ENCODE data around the gene SLC25A12.

Gene SLC25A12

GRCh38 chr2:171893824-171894611 is at the start of gene SLC25A12:
Gene SLC25A12, minus strand, starts transcription at chr2:171894244. Its CDS starts 30 bp downstream, at chr2:171894214.
- H3K4me1 ChIP-seq, result peaks cover 0 to 43% (median 14%) of the 10 kb centered on the region in 4 donors
- no peaks in the 10 kb centered on the region for H3K27me3 ChIP-seq
- H3K27ac ChIP-seq, result peak within 1 kb of the TSS; percentile 72 to 87
- H3K4me3 ChIP-seq, result peak within 1 kb of the TSS; percentile 77 to 86
- intact Hi-C loops (cut with DNase I; ENCODE audit: low total_unique reads), result no loop called here
- peak; percentile 78 to 88 for DNase-seq
- no peaks in the 10 kb centered on the region for H3K9me3 ChIP-seq
- TF ChIP-seq CTCF (IDR thresholded peaks at IDR 0.05), result no peak
- H3K36me3 ChIP-seq, result peaks cover 0 to 11% (median 0%) of the 10 kb centered on the region in 3 donors

- intact Hi-C loops (cut with DNase I; ENCODE audit: low total_unique reads), result no loop called here
These were observed 47.3 kb upstream of the SLC25A12 start for GRCh38 chr2:171941316-171941699.

GRCh38 chr2:171939743-171940071 is 45.7 kb upstream of the SLC25A12 start:
- no peaks in the 10 kb centered on the region for H3K27me3 ChIP-seq
- DNase-seq, result no peak
- intact Hi-C loops (cut with DNase I; ENCODE audit: low total_unique reads), result no loop called here
- no peak overlapping the region for H3K27ac ChIP-seq
- H3K9me3 ChIP-seq, result no peaks in the 10 kb centered on the region
- H3K4me3 ChIP-seq, result no peak overlapping the region
- H3K36me3 ChIP-seq, result peaks cover 0 to 4% (median 0%) of the 10 kb centered on the region in 3 donors
- H3K4me1 ChIP-seq, result no peaks in the 10 kb centered on the region
- no peak for TF ChIP-seq CTCF (IDR thresholded peaks at IDR 0.05)

More at GRCh38 chr2:171941316-171941699, 47.3 kb upstream of the SLC25A12 start:
- DNase-seq, result no peak
- Histone ChIP-seq H3K4me1 (no peaks in the 10 kb centered on the region), H3K36me3 (peaks cover 0 to 4% (median 0%) of the 10 kb centered on the region in 3 donors), H3K9me3 (no peaks in the 10 kb centered on the region), H3K4me3 (no peak overlapping the region), H3K27me3 (no peaks in the 10 kb centered on the region), H3K27ac (no peak overlapping the region)
- no peak for TF ChIP-seq CTCF (IDR thresholded peaks at IDR 0.05)

- Histone ChIP-seq H3K36me3 (peaks cover 0 to 4% (median 0%) of the 10 kb centered on the region in 3 donors), H3K4me1 (no peaks in the 10 kb centered on the region), H3K27ac (no peak overlapping the region), H3K4me3 (no peak overlapping the region), H3K27me3 (no peaks in the 10 kb centered on the region), H3K9me3 (no peaks in the 10 kb centered on the region)
- TF ChIP-seq CTCF (IDR thresholded peaks at IDR 0.05), result no peak
- intact Hi-C loops (cut with DNase I; ENCODE audit: low total_unique reads), result no loop called here
- no peak for DNase-seq
These were observed 45.2 kb upstream of the SLC25A12 start for GRCh38 chr2:171939058-171939742.

- Histone ChIP-seq H3K36me3 (peaks cover 3 to 36% (median 4%) of the 10 kb centered on the region in 3 donors), H3K9me3 (no peaks in the 10 kb centered on the region), H3K27ac (no peak overlapping the region), H3K4me3 (no peak overlapping the region), H3K4me1 (peaks cover 0 to 4% (median 0%) of the 10 kb centered on the region in 4 donors), H3K27me3 (no peaks in the 10 kb centered on the region)
- intact Hi-C loops (cut with DNase I; ENCODE audit: low total_unique reads), result no loop called here
- no peak for DNase-seq
- no peak for TF ChIP-seq CTCF (IDR thresholded peaks at IDR 0.05)
These were observed 36.3 kb upstream of the SLC25A12 start for GRCh38 chr2:171930385-171930784.
